ENCODE measurements around the gene CGNL1. TPM values are rescaled to one million over a fixed set of nuclear protein-coding genes. Genes with fewer than 3 reads are reported as not detected.

Gene CGNL1
- total RNA-seq, 4 donors from 2014 or later, result 1.6 to 3.3 (median 2.6) TPM

DNA sequence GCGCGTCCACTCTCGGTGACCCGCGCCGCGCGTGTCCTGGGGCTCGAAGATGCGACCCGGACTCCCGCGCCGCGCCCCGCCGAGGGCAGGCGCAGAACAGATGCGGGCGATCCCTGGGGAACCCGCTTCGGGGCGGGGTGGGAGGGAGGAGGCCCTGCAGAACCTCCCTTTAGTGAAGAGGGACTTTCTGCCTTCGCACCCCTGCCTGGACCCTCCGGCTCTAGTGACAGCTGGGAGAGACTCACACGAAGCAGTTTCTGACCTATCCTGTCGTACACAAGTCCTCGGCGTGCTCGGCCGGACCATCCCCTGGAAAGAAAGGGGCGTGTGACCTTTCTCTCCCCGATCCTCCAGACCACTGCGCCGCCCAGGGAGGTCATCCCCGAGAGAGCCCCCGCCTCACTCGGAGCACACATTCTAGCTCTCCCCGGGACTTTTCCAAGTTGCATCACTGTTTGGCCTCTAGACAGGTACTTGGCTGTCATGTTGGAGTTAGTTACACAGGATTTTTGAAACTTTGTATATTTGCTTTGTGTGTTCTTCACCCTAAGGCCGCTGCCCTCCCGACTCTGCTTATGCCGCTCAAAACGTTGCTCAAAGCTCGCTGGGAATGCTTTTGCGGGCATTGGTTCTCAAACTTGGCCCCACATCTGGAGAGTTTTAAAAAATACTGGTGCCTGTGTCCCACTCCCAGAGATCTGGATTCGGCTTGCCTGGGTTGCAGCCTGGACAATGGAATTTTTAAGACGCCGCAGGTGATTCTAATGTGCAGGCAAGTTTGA, 582 bp downstream of the CGNL1 start:
- no peak for TF ChIP-seq CTCF (IDR thresholded peaks at IDR 0.05; ENCODE audit: low read depth)

DNA sequence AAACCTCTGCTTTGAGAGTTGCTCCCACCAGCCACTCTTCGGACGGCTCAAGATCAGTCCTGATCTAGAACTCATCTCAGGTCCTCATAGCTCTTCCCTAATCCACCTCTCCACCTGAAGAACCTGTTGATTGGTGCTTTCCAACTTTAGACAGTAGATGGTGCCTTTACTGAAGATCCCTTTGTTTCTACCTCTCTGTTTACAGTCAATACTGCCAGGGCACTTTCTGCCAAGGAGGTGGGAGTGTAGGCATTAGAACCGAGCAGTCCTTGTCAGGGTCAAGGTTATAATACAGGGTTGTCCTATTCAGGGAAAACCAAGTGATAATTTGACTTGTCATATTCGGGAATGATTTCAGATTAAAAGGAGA, 1.2 kb downstream of the CGNL1 start:
- TF ChIP-seq CTCF (IDR thresholded peaks at IDR 0.05; ENCODE audit: low read depth), result no peak

- no peak for TF ChIP-seq CTCF (IDR thresholded peaks at IDR 0.05; ENCODE audit: low read depth)
These were observed 3.2 kb downstream of the CGNL1 start for GRCh38 chr15:57379487-57379886.

DNA sequence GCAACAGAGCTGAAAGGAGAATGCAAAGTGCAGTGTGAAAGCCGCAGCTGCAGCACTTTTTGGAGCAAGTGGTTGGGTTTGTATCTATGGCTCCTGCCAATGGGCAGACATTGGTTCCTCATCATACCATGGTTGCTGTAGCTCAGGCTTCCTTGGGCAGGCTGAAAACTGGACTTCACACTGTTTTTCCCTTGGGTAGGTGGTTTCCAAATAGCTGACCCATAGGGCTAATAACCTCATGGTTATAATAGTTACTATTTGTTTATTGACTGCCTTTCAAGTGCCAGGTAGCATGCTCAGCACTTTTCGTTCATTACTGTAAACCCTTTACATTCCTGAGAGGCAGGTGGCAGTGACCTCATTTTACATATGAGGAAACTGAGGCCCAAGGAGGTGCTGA, 4.5 kb downstream of the CGNL1 start:
- TF ChIP-seq CTCF (IDR thresholded peaks at IDR 0.05; ENCODE audit: low read depth), result no peak

DNA sequence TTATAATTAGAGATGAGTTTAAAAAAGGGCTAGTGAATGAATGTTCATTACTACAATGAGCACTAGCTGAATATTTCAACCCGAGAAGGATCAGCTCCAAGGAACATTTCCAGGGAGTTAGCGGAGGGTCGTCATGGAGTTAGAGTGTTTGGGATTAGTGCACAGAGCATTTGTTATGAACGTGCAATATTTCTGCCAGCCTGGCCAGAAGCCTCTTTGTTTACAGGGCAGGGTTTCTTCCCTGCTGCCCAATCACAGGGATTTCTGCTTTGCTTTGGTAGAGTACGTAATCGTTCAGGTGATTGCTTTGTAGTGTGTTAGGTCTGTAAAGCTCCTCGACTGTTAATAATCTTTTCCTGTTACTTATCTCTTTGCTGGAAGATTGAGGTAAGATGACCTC, 5.9 kb downstream of the CGNL1 start:
- TF ChIP-seq CTCF (IDR thresholded peaks at IDR 0.05; ENCODE audit: low read depth), result no peak

GRCh38 chr15:57382969-57383368, 6.7 kb downstream of the CGNL1 start:
- TF ChIP-seq CTCF (IDR thresholded peaks at IDR 0.05; ENCODE audit: low read depth), result no peak

GRCh38 chr15:57384024-57384423, 7.7 kb downstream of the CGNL1 start:
- no peak for TF ChIP-seq CTCF (IDR thresholded peaks at IDR 0.05; ENCODE audit: low read depth)
